ENCODE data around the gene GRM8.

DNA sequence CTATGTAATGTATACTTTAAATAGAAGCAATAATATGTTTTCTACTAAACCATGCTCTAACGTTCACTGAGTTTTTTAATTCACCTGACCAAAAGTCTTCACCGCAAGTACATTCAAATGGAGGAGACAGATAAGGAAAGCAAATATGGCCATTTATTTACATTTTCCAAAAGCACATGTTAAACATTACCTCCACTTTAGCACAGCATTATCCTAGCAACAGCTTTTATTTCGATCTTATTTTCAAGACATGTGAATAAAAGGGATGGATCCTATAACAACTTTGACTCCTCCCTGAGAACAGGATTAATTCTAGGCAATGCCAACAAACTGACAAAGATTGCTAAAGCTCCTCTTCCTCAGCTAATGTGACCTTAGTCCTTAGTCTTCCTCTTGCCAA, 11.5 kb upstream of the GRM8 start:
- no peak for TF ChIP-seq RAD21 (IDR thresholded peaks at IDR 0.05)
- TF ChIP-seq YY1 (IDR thresholded peaks at IDR 0.05): no peak
- no peak for TF ChIP-seq JUND (IDR thresholded peaks at IDR 0.05)
- TF ChIP-seq, protein P1, sequence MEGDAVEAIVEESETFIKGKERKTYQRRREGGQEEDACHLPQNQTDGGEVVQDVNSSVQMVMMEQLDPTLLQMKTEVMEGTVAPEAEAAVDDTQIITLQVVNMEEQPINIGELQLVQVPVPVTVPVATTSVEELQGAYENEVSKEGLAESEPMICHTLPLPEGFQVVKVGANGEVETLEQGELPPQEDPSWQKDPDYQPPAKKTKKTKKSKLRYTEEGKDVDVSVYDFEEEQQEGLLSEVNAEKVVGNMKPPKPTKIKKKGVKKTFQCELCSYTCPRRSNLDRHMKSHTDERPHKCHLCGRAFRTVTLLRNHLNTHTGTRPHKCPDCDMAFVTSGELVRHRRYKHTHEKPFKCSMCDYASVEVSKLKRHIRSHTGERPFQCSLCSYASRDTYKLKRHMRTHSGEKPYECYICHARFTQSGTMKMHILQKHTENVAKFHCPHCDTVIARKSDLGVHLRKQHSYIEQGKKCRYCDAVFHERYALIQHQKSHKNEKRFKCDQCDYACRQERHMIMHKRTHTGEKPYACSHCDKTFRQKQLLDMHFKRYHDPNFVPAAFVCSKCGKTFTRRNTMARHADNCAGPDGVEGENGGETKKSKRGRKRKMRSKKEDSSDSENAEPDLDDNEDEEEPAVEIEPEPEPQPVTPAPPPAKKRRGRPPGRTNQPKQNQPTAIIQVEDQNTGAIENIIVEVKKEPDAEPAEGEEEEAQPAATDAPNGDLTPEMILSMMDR (IDR thresholded peaks at IDR 0.05; ENCODE audit: low read depth, low read length, missing input control): no peak
- no peak for TF ChIP-seq NR2F2 (IDR thresholded peaks at IDR 0.05)
- TF ChIP-seq, protein P2, sequence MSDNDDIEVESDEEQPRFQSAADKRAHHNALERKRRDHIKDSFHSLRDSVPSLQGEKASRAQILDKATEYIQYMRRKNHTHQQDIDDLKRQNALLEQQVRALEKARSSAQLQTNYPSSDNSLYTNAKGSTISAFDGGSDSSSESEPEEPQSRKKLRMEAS (IDR thresholded peaks at IDR 0.05): no peak
